Stimulated activated CD8-positive, alpha-beta memory T cell treated with anti-CD3 and anti-CD28 coated beads, Interleukin-15, amount 100 ng/mL, for 1 hour (primary cell): Measurements from ENCODE around the gene ZNF407.

ENCODE experiments used
- DNase-seq: peaks from one replicate; pipeline ENCODE4 v3.0.0-alpha.2; 2020; ENCODE audit warnings: low read depth

The ZNF407 gene

GRCh38 chr18:74631212-74631611 is 33.5 kb downstream of the ZNF407 start:
- DNase-seq: no peak

GRCh38 chr18:74631623-74632350 is 34.1 kb downstream of the ZNF407 start:
- DNase-seq: no peak

GRCh38 chr18:74632351-74632679 is 34.6 kb downstream of the ZNF407 start:
- no peak for DNase-seq

GRCh38 chr18:74632856-74633255 is 35.2 kb downstream of the ZNF407 start:
- DNase-seq: no peak

GRCh38 chr18:74633652-74634352 is 36.1 kb downstream of the ZNF407 start:
- no peak for DNase-seq

GRCh38 chr18:74635224-74635975 is 37.7 kb downstream of the ZNF407 start:
- no peak for DNase-seq

- no peak for DNase-seq
These were observed 39.4 kb downstream of the ZNF407 start for GRCh38 chr18:74637070-74637469.

GRCh38 chr18:74638210-74638609 is 40.5 kb downstream of the ZNF407 start:
- DNase-seq: no peak

GRCh38 chr18:74644713-74645112 is 47.0 kb downstream of the ZNF407 start:
- DNase-seq: no peak

- DNase-seq: no peak
These were observed 48.0 kb downstream of the ZNF407 start for GRCh38 chr18:74645679-74646078.

- DNase-seq: no peak
These were observed 53.9 kb downstream of the ZNF407 start for GRCh38 chr18:74651327-74652128.

GRCh38 chr18:74652392-74652988 is 54.8 kb downstream of the ZNF407 start:
- no peak for DNase-seq

- DNase-seq: no peak
These were observed 57.0 kb downstream of the ZNF407 start for GRCh38 chr18:74654638-74655037.

- DNase-seq: no peak
These were observed 63.3 kb downstream of the ZNF407 start for GRCh38 chr18:74661008-74661407.

GRCh38 chr18:74661691-74662090 is 64.0 kb downstream of the ZNF407 start:
- DNase-seq: no peak

- no peak for DNase-seq
These were observed 65.0 kb downstream of the ZNF407 start for GRCh38 chr18:74662622-74663021.

- DNase-seq: no peak
These were observed 67.7 kb downstream of the ZNF407 start for GRCh38 chr18:74665346-74665745.

GRCh38 chr18:74665905-74666304 is 68.2 kb downstream of the ZNF407 start:
- DNase-seq: no peak

GRCh38 chr18:74669136-74669798 is 71.6 kb downstream of the ZNF407 start:
- DNase-seq: no peak

- DNase-seq: no peak
These were observed 74.7 kb downstream of the ZNF407 start for GRCh38 chr18:74672371-74672770.

GRCh38 chr18:74674487-74674886 is 76.8 kb downstream of the ZNF407 start:
- no peak for DNase-seq
